ENCODE measurements around the gene RBMS3.

GRCh38 chr3:29976871-29977270 lies 696.0 kb downstream of the RBMS3 start:
- TF ChIP-seq, protein P1, sequence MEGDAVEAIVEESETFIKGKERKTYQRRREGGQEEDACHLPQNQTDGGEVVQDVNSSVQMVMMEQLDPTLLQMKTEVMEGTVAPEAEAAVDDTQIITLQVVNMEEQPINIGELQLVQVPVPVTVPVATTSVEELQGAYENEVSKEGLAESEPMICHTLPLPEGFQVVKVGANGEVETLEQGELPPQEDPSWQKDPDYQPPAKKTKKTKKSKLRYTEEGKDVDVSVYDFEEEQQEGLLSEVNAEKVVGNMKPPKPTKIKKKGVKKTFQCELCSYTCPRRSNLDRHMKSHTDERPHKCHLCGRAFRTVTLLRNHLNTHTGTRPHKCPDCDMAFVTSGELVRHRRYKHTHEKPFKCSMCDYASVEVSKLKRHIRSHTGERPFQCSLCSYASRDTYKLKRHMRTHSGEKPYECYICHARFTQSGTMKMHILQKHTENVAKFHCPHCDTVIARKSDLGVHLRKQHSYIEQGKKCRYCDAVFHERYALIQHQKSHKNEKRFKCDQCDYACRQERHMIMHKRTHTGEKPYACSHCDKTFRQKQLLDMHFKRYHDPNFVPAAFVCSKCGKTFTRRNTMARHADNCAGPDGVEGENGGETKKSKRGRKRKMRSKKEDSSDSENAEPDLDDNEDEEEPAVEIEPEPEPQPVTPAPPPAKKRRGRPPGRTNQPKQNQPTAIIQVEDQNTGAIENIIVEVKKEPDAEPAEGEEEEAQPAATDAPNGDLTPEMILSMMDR (conservative IDR thresholded peaks at IDR 0.05; ENCODE audit: low read depth in 2 of 2), result no peak
- TF ChIP-seq EZH2phosphoT487 (IDR thresholded peaks at IDR 0.05; ENCODE audit: unreplicated experiment) (no peak), EZH2 (IDR thresholded peaks at IDR 0.05; ENCODE audit: low read depth, unreplicated experiment) (no peak), REST (IDR thresholded peaks at IDR 0.05; ENCODE audit: unreplicated experiment) (no peak), POLR2AphosphoS5 (IDR thresholded peaks at IDR 0.05; ENCODE audit: low read depth) (no peak), ZNF331 (CRISPR knock-in tag; IDR thresholded peaks at IDR 0.05; ENCODE audit: low read depth) (no peak), CREB1 (CRISPR knock-in tag; IDR thresholded peaks at IDR 0.05; ENCODE audit: low read depth) (no peak), STAT1 (IDR thresholded peaks at IDR 0.05; ENCODE audit: unreplicated experiment) (no peak), JUNB (IDR thresholded peaks at IDR 0.05; ENCODE audit: unreplicated experiment) (no peak), ZNF114 (CRISPR knock-in tag; IDR thresholded peaks at IDR 0.05) (no peak), ETS1 (IDR thresholded peaks at IDR 0.05) (no peak), NANOG (IDR thresholded peaks at IDR 0.05; ENCODE audit: borderline replicate concordance) (no peak)
- TF ChIP-seq, protein P2, sequence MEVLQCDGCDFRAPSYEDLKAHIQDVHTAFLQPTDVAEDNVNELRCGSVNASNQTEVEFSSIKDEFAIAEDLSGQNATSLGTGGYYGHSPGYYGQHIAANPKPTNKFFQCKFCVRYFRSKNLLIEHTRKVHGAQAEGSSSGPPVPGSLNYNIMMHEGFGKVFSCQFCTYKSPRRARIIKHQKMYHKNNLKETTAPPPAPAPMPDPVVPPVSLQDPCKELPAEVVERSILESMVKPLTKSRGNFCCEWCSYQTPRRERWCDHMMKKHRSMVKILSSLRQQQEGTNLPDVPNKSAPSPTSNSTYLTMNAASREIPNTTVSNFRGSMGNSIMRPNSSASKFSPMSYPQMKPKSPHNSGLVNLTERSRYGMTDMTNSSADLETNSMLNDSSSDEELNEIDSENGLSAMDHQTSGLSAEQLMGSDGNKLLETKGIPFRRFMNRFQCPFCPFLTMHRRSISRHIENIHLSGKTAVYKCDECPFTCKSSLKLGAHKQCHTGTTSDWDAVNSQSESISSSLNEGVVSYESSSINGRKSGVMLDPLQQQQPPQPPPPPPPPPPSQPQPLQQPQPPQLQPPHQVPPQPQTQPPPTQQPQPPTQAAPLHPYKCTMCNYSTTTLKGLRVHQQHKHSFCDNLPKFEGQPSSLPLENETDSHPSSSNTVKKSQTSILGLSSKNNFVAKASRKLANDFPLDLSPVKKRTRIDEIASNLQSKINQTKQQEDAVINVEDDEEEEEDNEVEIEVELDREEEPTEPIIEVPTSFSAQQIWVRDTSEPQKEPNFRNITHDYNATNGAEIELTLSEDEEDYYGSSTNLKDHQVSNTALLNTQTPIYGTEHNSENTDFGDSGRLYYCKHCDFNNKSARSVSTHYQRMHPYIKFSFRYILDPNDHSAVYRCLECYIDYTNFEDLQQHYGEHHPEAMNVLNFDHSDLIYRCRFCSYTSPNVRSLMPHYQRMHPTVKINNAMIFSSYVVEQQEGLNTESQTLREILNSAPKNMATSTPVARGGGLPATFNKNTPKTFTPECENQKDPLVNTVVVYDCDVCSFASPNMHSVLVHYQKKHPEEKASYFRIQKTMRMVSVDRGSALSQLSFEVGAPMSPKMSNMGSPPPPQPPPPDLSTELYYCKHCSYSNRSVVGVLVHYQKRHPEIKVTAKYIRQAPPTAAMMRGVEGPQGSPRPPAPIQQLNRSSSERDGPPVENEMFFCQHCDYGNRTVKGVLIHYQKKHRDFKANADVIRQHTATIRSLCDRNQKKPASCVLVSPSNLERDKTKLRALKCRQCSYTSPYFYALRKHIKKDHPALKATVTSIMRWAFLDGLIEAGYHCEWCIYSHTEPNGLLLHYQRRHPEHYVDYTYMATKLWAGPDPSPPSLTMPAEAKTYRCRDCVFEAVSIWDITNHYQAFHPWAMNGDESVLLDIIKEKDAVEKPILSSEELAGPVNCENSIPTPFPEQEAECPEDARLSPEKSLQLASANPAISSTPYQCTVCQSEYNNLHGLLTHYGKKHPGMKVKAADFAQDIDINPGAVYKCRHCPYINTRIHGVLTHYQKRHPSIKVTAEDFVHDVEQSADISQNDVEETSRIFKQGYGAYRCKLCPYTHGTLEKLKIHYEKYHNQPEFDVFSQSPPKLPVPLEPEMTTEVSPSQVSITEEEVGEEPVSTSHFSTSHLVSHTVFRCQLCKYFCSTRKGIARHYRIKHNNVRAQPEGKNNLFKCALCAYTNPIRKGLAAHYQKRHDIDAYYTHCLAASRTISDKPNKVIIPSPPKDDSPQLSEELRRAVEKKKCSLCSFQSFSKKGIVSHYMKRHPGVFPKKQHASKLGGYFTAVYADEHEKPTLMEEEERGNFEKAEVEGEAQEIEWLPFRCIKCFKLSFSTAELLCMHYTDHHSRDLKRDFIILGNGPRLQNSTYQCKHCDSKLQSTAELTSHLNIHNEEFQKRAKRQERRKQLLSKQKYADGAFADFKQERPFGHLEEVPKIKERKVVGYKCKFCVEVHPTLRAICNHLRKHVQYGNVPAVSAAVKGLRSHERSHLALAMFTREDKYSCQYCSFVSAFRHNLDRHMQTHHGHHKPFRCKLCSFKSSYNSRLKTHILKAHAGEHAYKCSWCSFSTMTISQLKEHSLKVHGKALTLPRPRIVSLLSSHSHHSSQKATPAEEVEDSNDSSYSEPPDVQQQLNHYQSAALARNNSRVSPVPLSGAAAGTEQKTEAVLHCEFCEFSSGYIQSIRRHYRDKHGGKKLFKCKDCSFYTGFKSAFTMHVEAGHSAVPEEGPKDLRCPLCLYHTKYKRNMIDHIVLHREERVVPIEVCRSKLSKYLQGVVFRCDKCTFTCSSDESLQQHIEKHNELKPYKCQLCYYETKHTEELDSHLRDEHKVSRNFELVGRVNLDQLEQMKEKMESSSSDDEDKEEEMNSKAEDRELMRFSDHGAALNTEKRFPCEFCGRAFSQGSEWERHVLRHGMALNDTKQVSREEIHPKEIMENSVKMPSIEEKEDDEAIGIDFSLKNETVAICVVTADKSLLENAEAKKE (CRISPR knock-in tag; IDR thresholded peaks at IDR 0.05), result no peak
